Body of pancreas (tissue), 4 donors: ENCODE results near the gene GGT6. TPM values are rescaled to one million over a fixed set of nuclear protein-coding genes. Genes with fewer than 3 reads are reported as not detected.
"Not testable (repeated sequence)": the region's sequence is repeated elsewhere in the genome, so short reads cannot be mapped to it uniquely, and the experiment has no call there.

Source experiments
- ATAC-seq: fragments of 150-250 bp; one replicate; pipeline ENCODE4 v1.9.1; 2016
- DNase-seq, 4 donors: peaks; one replicate each; pipeline ENCODE4 v3.0.0-alpha.2; 2019
- H3K27ac ChIP-seq, 4 donors: fragments of 200-600 bp; sonication (generic); 1 replicate in 3 of 4; 2 replicates in 1 of 4; pipeline versions ENCODE4 v1.5.1 to v1.6.1; 2016 to 2019; ENCODE audit warnings: mild to moderate bottlenecking in 1 of 4, mixed read lengths in 1 of 4, moderate library complexity in 1 of 4
- H3K27me3 ChIP-seq, 2 donors: fragments of 200-600 bp; sonication (generic); one replicate each; pipeline ENCODE4 v1.6.0; 2016; ENCODE audit warnings: mild to moderate bottlenecking in 1 of 2
- H3K36me3 ChIP-seq, 2 donors: fragments of 200-600 bp; sonication (generic); replicated peaks in 1 of 2; 2 replicates each; pipeline ENCODE4 v1.5.1; 2016; ENCODE audit warnings: low read depth in 2 of 2; ENCODE audit not compliant: insufficient read depth in 1 of 2
- H3K4me1 ChIP-seq: fragments of 200-600 bp; sonication (generic); one replicate; pipeline ENCODE4 v1.6.0; 2016
- H3K4me3 ChIP-seq, 2 donors: fragments of 200-600 bp; sonication (generic); 1 replicate in 1 of 2; 2 replicates in 1 of 2; pipeline ENCODE4 v1.5.1; 2016 to 2019
- H3K9me3 ChIP-seq, 3 donors: fragments of 200-600 bp; sonication (generic); 1 replicate in 2 of 3; 2 replicates in 1 of 3; pipeline ENCODE4 v1.5.1; 2016
- CTCF ChIP-seq, 7 experiments: fragments of 450-650 bp in 4 of 7; fragments of 200-600 bp in 3 of 7; sonication (generic) in 3 of 7; IDR thresholded peaks; one replicate each; pipeline ENCODE4 v1.5.1; 2016 to 2019; ENCODE audit warnings: antibody characterized with exemption in 7 of 7
- POLR2A ChIP-seq, 3 donors: fragments of 450-650 bp; IDR thresholded peaks; one replicate each; pipeline ENCODE4 v1.6.1; 2016; ENCODE audit warnings: antibody characterized with exemption in 3 of 3, mild to moderate bottlenecking in 2 of 3
- WGBS, 2 donors: methylation state at CpG; one replicate each; pipeline ENCODE4 v1.1.5; 2017; 5-methylcytosine and 5-hydroxymethylcytosine counted together
- intact Hi-C: fragments of 100-400 bp; cut with DNase I; formaldehyde crosslinking; loops from one replicate; pipeline ENCODE4 v1.15.1; 2023
- total RNA-seq, 2 donors: library from RNA; depleted of rRNA; stranded (reverse); fragments of >200 nt; gene quantifications; one replicate each; pipeline ENCODE4 v1.1.0, GENCODE V29; 2016

The GGT6 gene
- total RNA-seq, 2 donors from 2014 or later: 29.3 to 85.7 TPM

DNA sequence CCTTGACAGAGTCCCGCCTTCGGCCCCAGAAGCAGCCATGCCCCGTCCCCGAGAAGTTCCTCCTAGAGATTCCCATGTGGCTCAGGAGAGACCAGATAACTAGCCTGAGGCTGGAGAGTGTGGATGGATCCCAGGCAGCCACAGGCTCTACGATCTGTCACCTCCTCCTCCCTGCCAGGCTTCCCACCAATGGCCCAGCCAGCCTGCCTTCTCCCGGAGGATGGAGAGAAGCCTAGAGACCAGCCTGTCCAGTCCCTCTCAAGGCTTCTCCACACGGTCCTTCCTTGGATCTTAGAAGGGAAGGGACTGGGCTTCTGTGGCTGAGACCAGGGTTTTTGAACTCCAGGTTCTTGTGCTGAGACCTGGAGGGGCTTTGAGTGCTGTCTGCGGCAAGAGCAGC is 22.3 kb upstream of the GGT6 start:
- H3K27me3 ChIP-seq: peaks cover 0 to 24% of the 10 kb centered on the region in 2 donors
- 73 to 81% methylated on average over 6 to 8 of the region's 8 CpGs for WGBS, 2 donors
- ATAC-seq (no peak), DNase-seq (no peak)
- intact Hi-C loops: no loop called here
- H3K4me1 ChIP-seq: peaks cover 16% of the 10 kb centered on the region
- no peaks in the 10 kb centered on the region for H3K9me3 ChIP-seq
- no peaks in the 10 kb centered on the region for H3K36me3 ChIP-seq
- TF ChIP-seq CTCF (IDR thresholded peaks at IDR 0.05) (no peak), POLR2A (IDR thresholded peaks at IDR 0.05) (no peak)
- H3K4me3 ChIP-seq: no peak overlapping the region
- no peak overlapping the region for H3K27ac ChIP-seq

DNA sequence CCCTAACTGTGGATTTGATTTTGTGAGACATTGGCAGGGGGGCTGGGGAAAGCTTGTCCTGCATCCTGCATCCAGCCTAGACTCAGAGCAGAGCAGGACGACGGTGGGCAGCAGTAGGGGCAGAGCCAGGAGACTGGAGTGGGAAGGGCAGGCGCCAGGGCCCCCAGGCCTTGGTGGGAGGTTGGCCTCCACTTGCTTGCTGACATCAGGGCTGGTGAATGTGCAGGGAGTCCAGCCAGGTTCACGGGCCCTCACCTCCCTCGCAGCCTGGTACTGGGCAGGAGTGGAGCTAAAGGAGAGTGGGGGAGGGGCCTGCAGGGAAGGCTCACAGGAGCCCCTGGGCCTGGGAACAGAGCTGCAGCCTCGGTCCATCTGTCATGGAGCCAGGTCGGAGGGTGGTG is 21.7 kb upstream of the GGT6 start:
- H3K4me3 ChIP-seq: no peak overlapping the region
- H3K4me1 ChIP-seq: peaks cover 16% of the 10 kb centered on the region
- no peak overlapping the region for H3K27ac ChIP-seq
- WGBS, 2 donors: 43 to 47% methylated on average over 6 to 7 of the region's 7 CpGs
- no peaks in the 10 kb centered on the region for H3K36me3 ChIP-seq
- H3K9me3 ChIP-seq: no peaks in the 10 kb centered on the region
- intact Hi-C loops: no loop called here
- ATAC-seq (no peak), DNase-seq (no peak)
- H3K27me3 ChIP-seq: peaks cover 0 to 24% of the 10 kb centered on the region in 2 donors
- no peak for TF ChIP-seq CTCF (IDR thresholded peaks at IDR 0.05)
- no peak for TF ChIP-seq POLR2A (IDR thresholded peaks at IDR 0.05)

DNA sequence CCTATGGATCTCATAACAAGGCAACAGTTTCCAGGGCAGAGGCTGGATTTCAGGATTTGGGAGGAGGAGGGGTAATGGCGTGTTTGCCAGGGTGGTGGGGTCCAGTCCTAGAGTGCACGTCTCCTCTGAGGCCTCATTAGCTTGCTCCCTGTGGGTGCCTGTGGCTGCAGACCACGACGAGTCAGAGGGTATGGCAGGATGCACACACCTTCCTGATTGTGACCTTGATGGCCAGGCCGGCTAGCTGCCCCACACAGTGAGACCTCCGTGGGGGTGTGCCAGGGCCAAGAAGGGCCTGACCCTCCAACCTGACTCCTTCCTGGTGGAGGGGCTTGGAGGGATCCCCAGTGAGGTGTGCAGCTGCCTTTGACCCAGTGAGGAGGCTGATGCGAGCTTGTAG is 19.9 kb upstream of the GGT6 start:
- H3K4me1 ChIP-seq: peaks cover 16% of the 10 kb centered on the region
- DNase-seq: no peak
- intact Hi-C loops: no loop called here
- no peaks in the 10 kb centered on the region for H3K36me3 ChIP-seq
- no peak for ATAC-seq
- 37 to 57% methylated on average over 2 to 7 of the region's 7 CpGs for WGBS, 2 donors
- H3K27ac ChIP-seq: no peak overlapping the region
- H3K9me3 ChIP-seq: no peaks in the 10 kb centered on the region
- no peak for TF ChIP-seq POLR2A (IDR thresholded peaks at IDR 0.05)
- TF ChIP-seq CTCF (IDR thresholded peaks at IDR 0.05): no peak
- H3K27me3 ChIP-seq: peaks cover 0 to 24% of the 10 kb centered on the region in 2 donors
- no peak overlapping the region for H3K4me3 ChIP-seq

DNA sequence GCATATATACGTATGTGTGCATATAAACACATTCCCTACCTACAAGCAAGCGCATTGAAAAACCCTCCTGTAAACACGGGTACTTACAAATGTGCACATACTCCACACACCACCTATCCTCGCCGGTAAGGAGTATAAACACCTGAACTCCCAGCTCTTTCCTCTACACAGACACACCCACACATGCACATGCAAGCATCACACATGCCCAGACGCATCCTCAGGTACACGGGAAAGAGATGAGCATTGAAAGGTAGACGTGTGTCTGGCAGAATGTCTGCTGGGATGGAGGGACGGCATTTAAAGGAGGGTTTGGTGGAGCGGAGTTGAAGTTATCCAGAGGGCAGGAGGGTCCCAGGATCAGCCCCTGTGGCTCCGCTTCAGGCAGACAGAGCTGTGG is 19.3 kb upstream of the GGT6 start:
- 72 to 78% methylated on average over 11 of the region's 11 CpGs for WGBS, 2 donors
- no peak for ATAC-seq
- Histone ChIP-seq H3K27me3 (peaks cover 0 to 19% of the 10 kb centered on the region in 2 donors), H3K4me3 (no peak overlapping the region), H3K4me1 (peaks cover 10% of the 10 kb centered on the region), H3K9me3 (no peaks in the 10 kb centered on the region), H3K27ac (no peak overlapping the region), H3K36me3 (no peaks in the 10 kb centered on the region)
- intact Hi-C loops: no loop called here
- TF ChIP-seq POLR2A (IDR thresholded peaks at IDR 0.05) (no peak), CTCF (IDR thresholded peaks at IDR 0.05) (no peak)
- no peak for DNase-seq

DNA sequence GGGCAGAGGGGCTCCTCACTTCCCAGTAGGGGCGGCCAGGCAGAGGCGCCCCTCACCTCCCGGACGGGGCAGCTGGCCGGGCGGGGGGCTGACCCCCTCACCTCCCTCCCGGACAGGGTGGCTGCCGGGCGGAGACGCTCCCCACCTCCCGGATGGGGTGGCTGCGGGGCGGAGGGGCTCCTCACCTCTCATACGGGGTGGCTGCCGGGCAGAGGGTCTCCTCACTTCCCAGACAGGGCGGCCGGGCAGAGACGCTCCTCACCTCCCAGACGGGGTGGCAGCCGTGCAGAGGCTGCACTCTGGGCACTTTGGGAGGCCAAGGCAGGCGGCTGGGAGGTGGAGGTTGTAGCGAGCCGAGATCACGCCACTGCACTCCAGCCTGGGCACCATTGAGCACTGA is 18.0 kb upstream of the GGT6 start:
- H3K4me3 ChIP-seq, H3K4me1 ChIP-seq, H3K27me3 ChIP-seq, ATAC-seq, intact Hi-C loops, H3K27ac ChIP-seq, H3K36me3 ChIP-seq, H3K9me3 ChIP-seq, DNase-seq: not testable (repeated sequence)
- 90% methylated on average over 9 of the region's 24 CpGs; no CpG with 5 or more reads in 1 of the 2 donors for WGBS, 2 donors
